Upper lobe of right lung (tissue), 1 donor: ENCODE measurements around the gene NTM. TPM values are rescaled to one million over a fixed set of nuclear protein-coding genes. Genes with fewer than 3 reads are reported as not detected.

Experiments
- ATAC-seq: fragments of 200-7000 bp; cut with Tn5 transposase; one replicate; pipeline ENCODE4 v1.9.1; 2020; ENCODE audit warnings: mild to moderate bottlenecking, moderate library complexity
- DNase-seq: peaks from one replicate; pipeline ENCODE4 v3.0.0-alpha.2; 2020
- H3K27ac ChIP-seq: fragments of 200-600 bp; one replicate; pipeline ENCODE4 v1.8.0; 2022
- H3K27me3 ChIP-seq: fragments of 200-600 bp; one replicate; pipeline ENCODE4 v1.8.0; 2022; ENCODE audit warnings: mild to moderate bottlenecking
- H3K36me3 ChIP-seq: fragments of 200-600 bp; one replicate; pipeline ENCODE4 v1.8.0; 2022
- H3K4me1 ChIP-seq: fragments of 200-600 bp; one replicate; pipeline ENCODE4 v1.8.0; 2022
- H3K4me3 ChIP-seq: fragments of 200-600 bp; one replicate; pipeline ENCODE4 v1.8.0; 2022; ENCODE audit warnings: mild to moderate bottlenecking
- H3K9me3 ChIP-seq: fragments of 200-600 bp; one replicate; pipeline ENCODE4 v1.8.0; 2022
- intact Hi-C: fragments of 100-400 bp; cut with DNase I; formaldehyde crosslinking; loops from one replicate; pipeline ENCODE4 v1.11.0; 2022
- total RNA-seq: library from RNA; stranded (reverse); fragmentation: NEBNext Ultra II Directional; extraction: Animal tissue kit (Norgen Biotek cat#: 25700); gene quantifications from one replicate; pipeline ENCODE4 v1.2.1, GENCODE V29; 2021
- TF ChIP-seq, protein P1 (sequence below): fragments of 200-600 bp; IDR thresholded peaks from one replicate; pipeline ENCODE4 v1.8.0; 2022; ENCODE audit warnings: antibody characterized with exemption
- donor health status: DM: no; HTN: yes; CAD: no; lungs with severe emphysema.

NTM gene
- total RNA-seq, 1 donor from 2014 or later: 3.7 TPM

- Histone ChIP-seq H3K27me3 (no peaks in the 10 kb centered on the region), H3K27ac (no peak overlapping the region), H3K4me3 (no peak overlapping the region), H3K36me3 (no peaks in the 10 kb centered on the region), H3K4me1 (no peaks in the 10 kb centered on the region), H3K9me3 (no peaks in the 10 kb centered on the region)
- TF ChIP-seq, protein P1, sequence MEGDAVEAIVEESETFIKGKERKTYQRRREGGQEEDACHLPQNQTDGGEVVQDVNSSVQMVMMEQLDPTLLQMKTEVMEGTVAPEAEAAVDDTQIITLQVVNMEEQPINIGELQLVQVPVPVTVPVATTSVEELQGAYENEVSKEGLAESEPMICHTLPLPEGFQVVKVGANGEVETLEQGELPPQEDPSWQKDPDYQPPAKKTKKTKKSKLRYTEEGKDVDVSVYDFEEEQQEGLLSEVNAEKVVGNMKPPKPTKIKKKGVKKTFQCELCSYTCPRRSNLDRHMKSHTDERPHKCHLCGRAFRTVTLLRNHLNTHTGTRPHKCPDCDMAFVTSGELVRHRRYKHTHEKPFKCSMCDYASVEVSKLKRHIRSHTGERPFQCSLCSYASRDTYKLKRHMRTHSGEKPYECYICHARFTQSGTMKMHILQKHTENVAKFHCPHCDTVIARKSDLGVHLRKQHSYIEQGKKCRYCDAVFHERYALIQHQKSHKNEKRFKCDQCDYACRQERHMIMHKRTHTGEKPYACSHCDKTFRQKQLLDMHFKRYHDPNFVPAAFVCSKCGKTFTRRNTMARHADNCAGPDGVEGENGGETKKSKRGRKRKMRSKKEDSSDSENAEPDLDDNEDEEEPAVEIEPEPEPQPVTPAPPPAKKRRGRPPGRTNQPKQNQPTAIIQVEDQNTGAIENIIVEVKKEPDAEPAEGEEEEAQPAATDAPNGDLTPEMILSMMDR: no peak
- DNase-seq: no peak
- intact Hi-C loops: no loop called here
- no peak for ATAC-seq
These were observed 85.7 kb downstream of the NTM start for GRCh38 chr11:131455843-131456704.

- DNase-seq (no peak), ATAC-seq (no peak)
- TF ChIP-seq, protein P1: no peak
- no peaks in the 10 kb centered on the region for H3K36me3 ChIP-seq
- H3K27ac ChIP-seq: no peak overlapping the region
- no peaks in the 10 kb centered on the region for H3K27me3 ChIP-seq
- H3K9me3 ChIP-seq: no peaks in the 10 kb centered on the region
- no peak overlapping the region for H3K4me3 ChIP-seq
- intact Hi-C loops: no loop called here
- no peaks in the 10 kb centered on the region for H3K4me1 ChIP-seq
These were observed 86.7 kb downstream of the NTM start for GRCh38 chr11:131457163-131457562.

GRCh38 chr11:131458421-131458820 is 88.0 kb downstream of the NTM start:
- ATAC-seq (no peak), DNase-seq (no peak)
- Histone ChIP-seq H3K9me3 (no peaks in the 10 kb centered on the region), H3K27ac (no peak overlapping the region), H3K4me1 (no peaks in the 10 kb centered on the region), H3K4me3 (no peak overlapping the region), H3K27me3 (peaks cover 8% of the 10 kb centered on the region), H3K36me3 (no peaks in the 10 kb centered on the region)
- TF ChIP-seq, protein P1: no peak
- intact Hi-C loops: no loop called here

- Histone ChIP-seq H3K27me3 (peaks cover 15% of the 10 kb centered on the region), H3K36me3 (no peaks in the 10 kb centered on the region), H3K4me1 (no peaks in the 10 kb centered on the region), H3K4me3 (no peak overlapping the region), H3K9me3 (no peaks in the 10 kb centered on the region), H3K27ac (no peak overlapping the region)
- ATAC-seq (no peak), DNase-seq (no peak)
- TF ChIP-seq, protein P1: no peak
- intact Hi-C loops: no loop called here
These were observed 90.5 kb downstream of the NTM start for GRCh38 chr11:131460931-131461330.

DNA sequence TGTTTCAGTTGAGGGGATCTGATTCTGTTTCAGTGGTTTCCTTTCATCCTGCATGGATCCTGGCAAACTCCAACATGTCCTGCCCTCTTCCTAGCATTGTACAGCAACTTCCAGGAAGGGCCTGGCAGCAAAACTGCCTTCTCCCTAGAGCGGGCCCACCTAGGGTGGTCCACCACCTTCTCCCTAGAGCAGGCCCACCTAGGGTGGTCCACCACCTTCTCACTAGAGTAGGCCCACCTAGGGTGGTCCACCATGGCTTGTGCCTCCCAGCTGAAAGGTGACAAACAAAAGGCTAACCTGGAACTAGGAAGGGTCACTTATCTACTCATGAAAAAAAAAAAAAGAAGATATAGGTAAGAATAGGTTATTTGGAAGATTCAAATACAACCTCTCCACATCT is 92.2 kb downstream of the NTM start:
- H3K36me3 ChIP-seq: no peaks in the 10 kb centered on the region
- no peak for ATAC-seq
- H3K4me3 ChIP-seq: no peak overlapping the region
- H3K27ac ChIP-seq: no peak overlapping the region
- H3K27me3 ChIP-seq: peaks cover 15% of the 10 kb centered on the region
- TF ChIP-seq, protein P1: no peak
- intact Hi-C loops: no loop called here
- no peaks in the 10 kb centered on the region for H3K4me1 ChIP-seq
- no peaks in the 10 kb centered on the region for H3K9me3 ChIP-seq
- DNase-seq: no peak
